ENCODE measurements around the gene LCN2.

The LCN2 gene

GRCh38 chr9:128142061-128142460, 7.2 kb upstream of the LCN2 start:
- DNase-seq (ENCODE audit: extremely low read depth, low read depth): no peak
- H3K4me3 ChIP-seq (replicated peaks; ENCODE audit: low read depth, low read length): no peak overlapping the region
- TF ChIP-seq, protein P1, sequence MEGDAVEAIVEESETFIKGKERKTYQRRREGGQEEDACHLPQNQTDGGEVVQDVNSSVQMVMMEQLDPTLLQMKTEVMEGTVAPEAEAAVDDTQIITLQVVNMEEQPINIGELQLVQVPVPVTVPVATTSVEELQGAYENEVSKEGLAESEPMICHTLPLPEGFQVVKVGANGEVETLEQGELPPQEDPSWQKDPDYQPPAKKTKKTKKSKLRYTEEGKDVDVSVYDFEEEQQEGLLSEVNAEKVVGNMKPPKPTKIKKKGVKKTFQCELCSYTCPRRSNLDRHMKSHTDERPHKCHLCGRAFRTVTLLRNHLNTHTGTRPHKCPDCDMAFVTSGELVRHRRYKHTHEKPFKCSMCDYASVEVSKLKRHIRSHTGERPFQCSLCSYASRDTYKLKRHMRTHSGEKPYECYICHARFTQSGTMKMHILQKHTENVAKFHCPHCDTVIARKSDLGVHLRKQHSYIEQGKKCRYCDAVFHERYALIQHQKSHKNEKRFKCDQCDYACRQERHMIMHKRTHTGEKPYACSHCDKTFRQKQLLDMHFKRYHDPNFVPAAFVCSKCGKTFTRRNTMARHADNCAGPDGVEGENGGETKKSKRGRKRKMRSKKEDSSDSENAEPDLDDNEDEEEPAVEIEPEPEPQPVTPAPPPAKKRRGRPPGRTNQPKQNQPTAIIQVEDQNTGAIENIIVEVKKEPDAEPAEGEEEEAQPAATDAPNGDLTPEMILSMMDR (IDR thresholded peaks at IDR 0.05; ENCODE audit: low read depth, low read length, missing control alignments): no peak

DNA sequence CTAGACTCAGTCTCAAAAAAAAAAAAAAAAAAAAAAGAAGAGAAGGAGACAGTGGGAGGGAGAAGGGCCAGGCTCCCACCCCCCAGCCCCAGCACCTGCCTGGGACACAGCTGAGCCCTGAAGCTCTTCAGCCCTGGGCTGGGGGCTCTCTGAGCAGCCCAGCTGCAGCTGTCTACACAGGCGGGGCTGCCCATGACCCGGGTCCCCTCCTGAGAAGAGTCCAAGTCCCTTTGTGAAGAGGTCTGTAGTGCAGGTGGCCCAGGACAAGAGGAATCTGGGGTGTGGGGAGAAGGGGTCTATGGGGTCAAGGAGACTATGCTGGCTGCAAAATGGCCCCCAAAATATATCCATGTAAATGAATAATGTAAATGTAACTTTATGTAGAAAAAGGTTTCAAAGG, 6.7 kb upstream of the LCN2 start:
- DNase-seq (ENCODE audit: extremely low read depth, low read depth): no peak
- no peak overlapping the region for H3K4me3 ChIP-seq (replicated peaks; ENCODE audit: low read depth, low read length)
- TF ChIP-seq, protein P1 (IDR thresholded peaks at IDR 0.05; ENCODE audit: low read depth, low read length, missing control alignments): no peak

DNA sequence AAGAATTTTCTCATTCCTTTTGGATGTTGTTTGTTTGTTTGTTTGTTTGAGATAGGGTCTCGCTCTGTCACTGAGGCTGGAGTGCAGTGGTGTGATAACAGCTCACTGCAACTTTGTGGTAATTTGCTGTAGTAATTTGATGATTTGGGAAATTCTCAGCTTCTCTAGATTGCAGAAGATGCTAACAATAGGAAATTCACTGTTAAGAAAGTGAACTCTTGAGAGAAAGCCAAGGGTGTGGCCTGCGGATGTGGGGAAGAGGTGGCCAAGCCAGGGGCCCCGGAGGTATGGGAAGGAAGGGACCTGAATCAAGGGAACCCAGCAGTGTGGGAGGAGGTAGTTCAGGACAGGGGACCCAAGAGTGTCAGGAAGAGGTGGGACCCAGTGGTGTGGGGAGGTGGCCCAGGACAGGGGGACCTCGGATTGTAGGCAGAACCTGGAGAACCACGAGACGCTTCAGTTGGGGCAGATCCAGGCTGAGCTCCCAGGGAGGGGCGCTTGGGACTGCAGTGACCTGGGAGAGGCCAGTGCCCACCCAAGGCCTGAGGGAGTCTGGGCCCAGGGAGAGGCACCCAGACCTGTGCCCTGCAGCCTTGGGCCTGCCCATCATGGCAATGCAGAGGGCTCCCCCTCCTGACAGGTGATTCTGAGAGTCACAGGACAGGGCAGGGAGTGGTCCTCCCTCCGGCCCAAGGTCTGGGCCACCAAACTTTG, 5.6 kb upstream of the LCN2 start:
- H3K4me3 ChIP-seq (replicated peaks; ENCODE audit: low read depth, low read length): no peak overlapping the region
- no peak for DNase-seq (ENCODE audit: extremely low read depth, low read depth)
- TF ChIP-seq, protein P1 (IDR thresholded peaks at IDR 0.05; ENCODE audit: low read depth, low read length, missing control alignments): no peak

GRCh38 chr9:128144239-128145181, 4.7 kb upstream of the LCN2 start:
- no peak for DNase-seq (ENCODE audit: extremely low read depth, low read depth)
- H3K4me3 ChIP-seq (replicated peaks; ENCODE audit: low read depth, low read length): no peak overlapping the region
- TF ChIP-seq, protein P1 (IDR thresholded peaks at IDR 0.05; ENCODE audit: low read depth, low read length, missing control alignments): no peak

GRCh38 chr9:128145536-128145935, 3.7 kb upstream of the LCN2 start:
- no peak for DNase-seq (ENCODE audit: extremely low read depth, low read depth)

DNA sequence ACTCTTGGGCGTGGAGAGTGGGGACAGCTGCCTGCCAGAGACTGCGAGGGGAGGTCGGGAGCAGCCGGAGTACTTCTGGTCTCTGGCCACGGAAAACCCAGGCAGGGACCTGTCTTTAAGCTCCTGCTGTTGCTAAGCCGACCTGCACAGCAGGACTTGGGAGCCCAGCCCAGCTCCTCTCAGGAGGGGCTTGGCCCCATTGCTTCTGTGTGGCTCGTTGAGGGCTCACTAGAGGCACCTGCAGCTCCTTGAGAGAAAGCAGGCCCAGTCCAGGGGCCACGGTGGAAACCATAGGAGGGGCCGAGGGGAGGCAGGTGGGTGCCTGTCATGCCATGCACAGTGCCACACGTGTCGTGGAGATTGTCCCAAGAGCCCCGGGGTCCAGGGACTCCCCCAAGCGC, 3.3 kb upstream of the LCN2 start:
- TF ChIP-seq, protein P1 (IDR thresholded peaks at IDR 0.05; ENCODE audit: low read depth, low read length, missing control alignments): no peak
- no peak for DNase-seq (ENCODE audit: extremely low read depth, low read depth)
- no peak overlapping the region for H3K4me3 ChIP-seq (replicated peaks; ENCODE audit: low read depth, low read length)

More at GRCh38 chr9:128145536-128145935, 3.7 kb upstream of the LCN2 start:
- no peak overlapping the region for H3K4me3 ChIP-seq (replicated peaks; ENCODE audit: low read depth, low read length)
- TF ChIP-seq, protein P1 (IDR thresholded peaks at IDR 0.05; ENCODE audit: low read depth, low read length, missing control alignments): no peak
